EH (cell line): ENCODE results near the gene CSMD2.

ENCODE experiments used
- DNase-seq: peaks from one replicate; pipeline ENCODE4 v3.0.0-alpha.2; 2015; ENCODE audit warnings: low read depth

CSMD2 gene

GRCh38 chr1:33899746-33900145, 265.3 kb downstream of the CSMD2 start:
- no peak for DNase-seq

- no peak for DNase-seq
These were observed 266.1 kb downstream of the CSMD2 start for GRCh38 chr1:33898881-33899280.

- no peak for DNase-seq
These were observed 266.6 kb downstream of the CSMD2 start for GRCh38 chr1:33898406-33898805.

GRCh38 chr1:33897092-33897725, 267.8 kb downstream of the CSMD2 start:
- DNase-seq: peak; percentile 34

GRCh38 chr1:33895976-33896375, 269.1 kb downstream of the CSMD2 start:
- no peak for DNase-seq

- no peak for DNase-seq
These were observed 269.6 kb downstream of the CSMD2 start for GRCh38 chr1:33895396-33895795.

GRCh38 chr1:33893147-33893830, 271.7 kb downstream of the CSMD2 start:
- peak; percentile 92 for DNase-seq

- no peak for DNase-seq
These were observed 278.5 kb downstream of the CSMD2 start for GRCh38 chr1:33886496-33886895.

GRCh38 chr1:33880305-33880704, 284.7 kb downstream of the CSMD2 start:
- DNase-seq: peak; percentile 37

- DNase-seq: no peak
These were observed 286.6 kb downstream of the CSMD2 start for GRCh38 chr1:33878392-33878791.

GRCh38 chr1:33876970-33877650, 287.9 kb downstream of the CSMD2 start:
- DNase-seq: peak; percentile 68

GRCh38 chr1:33875862-33876261, 289.2 kb downstream of the CSMD2 start:
- DNase-seq: no peak

- DNase-seq: no peak
These were observed 290.4 kb downstream of the CSMD2 start for GRCh38 chr1:33874636-33875035.

- no peak for DNase-seq
These were observed 292.3 kb downstream of the CSMD2 start for GRCh38 chr1:33872683-33873082.

GRCh38 chr1:33872275-33872674, 292.8 kb downstream of the CSMD2 start:
- no peak for DNase-seq

GRCh38 chr1:33867684-33868083, 297.3 kb downstream of the CSMD2 start:
- DNase-seq: no peak

- DNase-seq: peak; percentile 24
These were observed 298.7 kb downstream of the CSMD2 start for GRCh38 chr1:33866281-33866680.

GRCh38 chr1:33864460-33865389, 300.3 kb downstream of the CSMD2 start:
- DNase-seq: no peak

- no peak for DNase-seq
These were observed 301.3 kb downstream of the CSMD2 start, which contains the start of gene HMGB4 for GRCh38 chr1:33863779-33864178. HMGB4 (plus strand) TSS chr1:33864079; CDS start chr1:33864192, 113 bp downstream.

GRCh38 chr1:33860671-33861070, 304.4 kb downstream of the CSMD2 start:
- peak; percentile 65 for DNase-seq

- no peak for DNase-seq
These were observed 310.9 kb downstream of the CSMD2 start for GRCh38 chr1:33854091-33854490.

- no peak for DNase-seq
These were observed 311.6 kb downstream of the CSMD2 start for GRCh38 chr1:33853431-33853830.
